HG03558 (cell line): Measurements from ENCODE around the gene ANXA4.
"Not testable (repeated sequence)": the region's sequence is repeated elsewhere in the genome, so short reads cannot be mapped to it uniquely, and the experiment has no call there.

Source experiments
- ATAC-seq: cut with Tn5 transposase; IDR thresholded peaks from one replicate; pipeline ENCODE4 v1.9.1; 2021; ENCODE audit warnings: moderate number of reproducible peaks; ENCODE audit not compliant: unreplicated experiment; ENCODE audit errors: extremely low read depth

Gene ANXA4

GRCh38 chr2:69718338-69718965 is 23.5 kb upstream of the ANXA4 start:
- no peak for ATAC-seq

- no peak for ATAC-seq
These were observed 21.5 kb upstream of the ANXA4 start for GRCh38 chr2:69720404-69720803.

GRCh38 chr2:69721022-69721421 is 20.9 kb upstream of the ANXA4 start:
- no peak for ATAC-seq

- no peak for ATAC-seq
These were observed 18.1 kb upstream of the ANXA4 start for GRCh38 chr2:69723791-69724190.

GRCh38 chr2:69724540-69725159 is 17.3 kb upstream of the ANXA4 start:
- ATAC-seq: no peak

- ATAC-seq: no peak
These were observed 16.1 kb upstream of the ANXA4 start for GRCh38 chr2:69725706-69726360.

GRCh38 chr2:69729266-69729665 is 12.7 kb upstream of the ANXA4 start:
- ATAC-seq: no peak

- ATAC-seq: no peak
These were observed 12.2 kb upstream of the ANXA4 start for GRCh38 chr2:69729781-69730180.

- no peak for ATAC-seq
These were observed 10.6 kb upstream of the ANXA4 start for GRCh38 chr2:69731147-69731970.

GRCh38 chr2:69733342-69734034 is 8.4 kb upstream of the ANXA4 start:
- no peak for ATAC-seq

- ATAC-seq: no peak
These were observed 7.8 kb upstream of the ANXA4 start for GRCh38 chr2:69734035-69734611.

GRCh38 chr2:69734854-69735544 is 6.9 kb upstream of the ANXA4 start:
- ATAC-seq: no peak

- no peak for ATAC-seq
These were observed 6.2 kb upstream of the ANXA4 start for GRCh38 chr2:69735686-69736085.

GRCh38 chr2:69738149-69738548 is 3.8 kb upstream of the ANXA4 start:
- ATAC-seq: not testable (repeated sequence)

GRCh38 chr2:69740502-69740951 is 1.4 kb upstream of the ANXA4 start:
- ATAC-seq: no peak

GRCh38 chr2:69741229-69741574 is 732 bp upstream of the ANXA4 start:
- ATAC-seq: no peak

- ATAC-seq: no peak
These were observed 503 bp downstream of the ANXA4 start for GRCh38 chr2:69742322-69742952.

- no peak for ATAC-seq
These were observed 1.9 kb downstream of the ANXA4 start for GRCh38 chr2:69743847-69744264.

- no peak for ATAC-seq
These were observed 2.5 kb downstream of the ANXA4 start for GRCh38 chr2:69744456-69744855.
